Measurements from ENCODE around the gene HBEGF. TPM values are rescaled to one million over a fixed set of nuclear protein-coding genes. Genes with fewer than 3 reads are reported as not detected.

The HBEGF gene
- total RNA-seq, 2 donors from 2014 or later, result 7.7 to 24.0 TPM

- Histone ChIP-seq H3K9me3 (no peaks in the 10 kb centered on the region), H3K36me3 (no peaks in the 10 kb centered on the region), H3K27ac (peak overlapping the region in 1 of 2 donors; percentile 50), H3K4me1 (replicated peaks) (peaks cover 35% of the 10 kb centered on the region), H3K4me3 (no peak overlapping the region), H3K27me3 (replicated peaks; ENCODE audit: insufficient read depth) (no peaks in the 10 kb centered on the region)
- 74% methylated on average over 8 of the region's 8 CpGs for WGBS
- DNase-seq (ENCODE audit: low spot score), result no peak
- intact Hi-C loops (cut with DNase I), result no loop called here
- TF ChIP-seq POLR2AphosphoS5 (IDR thresholded peaks at IDR 0.05) (peak; percentile 38), POLR2A (IDR thresholded peaks at IDR 0.05) (no peak)
These were observed 18.2 kb downstream of the HBEGF start for GRCh38 chr5:140328036-140328764.

- TF ChIP-seq CTCF (IDR thresholded peaks at IDR 0.05), result no peak
- TF ChIP-seq POLR2AphosphoS5 (IDR thresholded peaks at IDR 0.05), result no peak
- TF ChIP-seq POLR2A (IDR thresholded peaks at IDR 0.05), result no peak
- 42% methylated on average over 2 of the region's 2 CpGs for WGBS
- Histone ChIP-seq H3K4me3 (no peak overlapping the region), H3K4me1 (replicated peaks) (peaks cover 38% of the 10 kb centered on the region), H3K36me3 (no peaks in the 10 kb centered on the region), H3K27me3 (replicated peaks; ENCODE audit: insufficient read depth) (no peaks in the 10 kb centered on the region), H3K9me3 (no peaks in the 10 kb centered on the region), H3K27ac (peak overlapping the region in 1 of 2 donors; percentile 50)
- intact Hi-C loops (cut with DNase I), result no loop called here
- no peak for DNase-seq (ENCODE audit: low spot score)
These were observed 18.8 kb downstream of the HBEGF start for GRCh38 chr5:140327589-140327988.

- DNase-seq (ENCODE audit: low spot score), result no peak
- no peaks in the 10 kb centered on the region for H3K36me3 ChIP-seq
- WGBS, result 77% methylated on average over 3 of the region's 3 CpGs
- no peak for TF ChIP-seq POLR2A (IDR thresholded peaks at IDR 0.05)
- TF ChIP-seq POLR2AphosphoS5 (IDR thresholded peaks at IDR 0.05), result no peak
- TF ChIP-seq CTCF (IDR thresholded peaks at IDR 0.05), result no peak
- no peak overlapping the region for H3K4me3 ChIP-seq
- no peaks in the 10 kb centered on the region for H3K27me3 ChIP-seq (replicated peaks; ENCODE audit: insufficient read depth)
- intact Hi-C loops (cut with DNase I), result no loop called here
- peak overlapping the region in 1 of 2 donors; percentile 91 for H3K27ac ChIP-seq
- peaks cover 38% of the 10 kb centered on the region for H3K4me1 ChIP-seq (replicated peaks)
- no peaks in the 10 kb centered on the region for H3K9me3 ChIP-seq
These were observed 20.9 kb downstream of the HBEGF start for GRCh38 chr5:140325486-140325885.

GRCh38 chr5:140324617-140325241 lies 21.7 kb downstream of the HBEGF start:
- intact Hi-C loops (cut with DNase I), result no loop called here
- 47% methylated on average over 1 of the region's 1 CpG for WGBS
- H3K27ac ChIP-seq, result peak overlapping the region; percentile 85 to 91
- no peak overlapping the region for H3K4me3 ChIP-seq
- no peaks in the 10 kb centered on the region for H3K36me3 ChIP-seq
- peaks cover 38% of the 10 kb centered on the region for H3K4me1 ChIP-seq (replicated peaks)
- TF ChIP-seq CTCF (IDR thresholded peaks at IDR 0.05) (no peak), POLR2A (IDR thresholded peaks at IDR 0.05) (no peak), POLR2AphosphoS5 (IDR thresholded peaks at IDR 0.05) (no peak)
- H3K27me3 ChIP-seq (replicated peaks; ENCODE audit: insufficient read depth), result no peaks in the 10 kb centered on the region
- H3K9me3 ChIP-seq, result no peaks in the 10 kb centered on the region
- DNase-seq (ENCODE audit: low spot score), result no peak

GRCh38 chr5:140324041-140324600 lies 22.3 kb downstream of the HBEGF start:
- H3K27ac ChIP-seq, result peak overlapping the region; percentile 85 to 91
- intact Hi-C loops (cut with DNase I), result no loop called here
- H3K9me3 ChIP-seq, result no peaks in the 10 kb centered on the region
- no peaks in the 10 kb centered on the region for H3K36me3 ChIP-seq
- 68% methylated on average over 5 of the region's 5 CpGs for WGBS
- no peaks in the 10 kb centered on the region for H3K27me3 ChIP-seq (replicated peaks; ENCODE audit: insufficient read depth)
- DNase-seq (ENCODE audit: low spot score), result no peak
- peaks cover 38% of the 10 kb centered on the region for H3K4me1 ChIP-seq (replicated peaks)
- H3K4me3 ChIP-seq, result no peak overlapping the region
- TF ChIP-seq CTCF (IDR thresholded peaks at IDR 0.05), result no peak
- no peak for TF ChIP-seq POLR2AphosphoS5 (IDR thresholded peaks at IDR 0.05)
- TF ChIP-seq POLR2A (IDR thresholded peaks at IDR 0.05), result no peak
